Stimulated activated CD8-positive, alpha-beta memory T cell treated with anti-CD3 and anti-CD28 coated beads, Interleukin-7, amount 100 ng/mL, for 48 hours (primary cell): ENCODE results near the gene TMEM235.

Source experiments
- DNase-seq, 2 donors: peaks; one replicate each; pipeline ENCODE4 v3.0.0-alpha.2; 2020; ENCODE audit warnings: low read depth in 1 of 2; ENCODE audit errors: extremely low read depth in 1 of 2

Gene TMEM235

GRCh38 chr17:78230996-78231935 lies at the start of gene TMEM235:
Gene TMEM235 (plus strand): TSS chr17:78231631. CDS start chr17:78232024, 393 bp downstream.
- no peak for DNase-seq

GRCh38 chr17:78182504-78182903 lies 48.9 kb upstream of the TMEM235 start:
- no peak for DNase-seq

GRCh38 chr17:78183916-78184315 lies 47.5 kb upstream of the TMEM235 start:
- no peak for DNase-seq

GRCh38 chr17:78184351-78184750 lies 47.1 kb upstream of the TMEM235 start:
- no peak for DNase-seq

GRCh38 chr17:78184868-78185267 lies 46.6 kb upstream of the TMEM235 start:
- DNase-seq, result no peak

GRCh38 chr17:78185981-78186691 lies 45.3 kb upstream of the TMEM235 start:
- no peak for DNase-seq

GRCh38 chr17:78186692-78187595 lies 44.5 kb upstream of the TMEM235 start, which contains the start of the genes AFMID and TK1:
Gene AFMID (plus strand): TSS chr17:78187362. CDS start chr17:78187371, 9 bp downstream.
Gene TK1 (minus strand): TSS chr17:78187052. CDS start chr17:78186994, 58 bp downstream.
- peak; percentile 93 to 94 for DNase-seq

GRCh38 chr17:78196716-78197115 lies 34.7 kb upstream of the TMEM235 start:
- no peak for DNase-seq

GRCh38 chr17:78197147-78197832 lies 34.1 kb upstream of the TMEM235 start:
- no peak for DNase-seq

GRCh38 chr17:78200451-78200850 lies 31.0 kb upstream of the TMEM235 start:
- DNase-seq, result no peak

GRCh38 chr17:78202666-78203065 lies 28.8 kb upstream of the TMEM235 start:
- no peak for DNase-seq

- DNase-seq, result no peak
These were observed 26.9 kb upstream of the TMEM235 start for GRCh38 chr17:78204387-78205123.

- DNase-seq, result no peak
These were observed 26.2 kb upstream of the TMEM235 start for GRCh38 chr17:78205124-78205775.

- no peak for DNase-seq
These were observed 25.1 kb upstream of the TMEM235 start for GRCh38 chr17:78206298-78206697.

GRCh38 chr17:78208486-78208885 lies 22.9 kb upstream of the TMEM235 start:
- DNase-seq, result no peak

GRCh38 chr17:78210111-78210510 lies 21.3 kb upstream of the TMEM235 start:
- DNase-seq, result no peak

- DNase-seq, result no peak
These were observed 20.4 kb upstream of the TMEM235 start for GRCh38 chr17:78211032-78211431.

- peak; percentile 76 to 84 for DNase-seq
These were observed 17.3 kb upstream of the TMEM235 start, which contains the start of gene BIRC5 for GRCh38 chr17:78214016-78214705. Gene BIRC5 (plus strand): TSS chr17:78214253. CDS start chr17:78214317, 64 bp downstream.
